Endothelial cell of umbilical vein (primary cell): Measurements from ENCODE around the gene IL10. TPM values are rescaled to one million over a fixed set of nuclear protein-coding genes. Genes with fewer than 3 reads are reported as not detected.

Experiments used
- BruUV-seq: library from RNA; stranded (reverse); fragments of 400-500 nt; replicated peaks from 2 replicates; lab custom pipeline; 2021; lab: Mats Ljungman, UMichigan
- CTCF ChIA-PET: fragments of 300-600, 350-600 bp; sonication (Branson Sonifier 250); formaldehyde crosslinking; loops from one replicate; lab custom pipeline; 2021; ENCODE audit warnings: antibody characterized with exemption, inconsistent platforms; lab: Charles Lee
- POLR2A ChIA-PET: fragments of 300-600, 350-600 bp; sonication (Branson Sonifier 250); formaldehyde crosslinking; loops from one replicate; lab custom pipeline; 2021; ENCODE audit warnings: antibody characterized with exemption, inconsistent platforms; lab: Charles Lee
- DNase-seq: peaks from one replicate; pipeline ENCODE4 v3.0.0-alpha.2; 2011; ENCODE audit warnings: low read depth, low spot score
- FAIRE-seq: peaks from 2 replicates; lab custom pipeline; 2011; peaks lifted over from hg19 to GRCh38; lab: Jason Lieb, UNC
- H2AFZ ChIP-seq: 2 replicates; pipeline ENCODE4 v1.6.0; 2012; ENCODE audit warnings: low read depth, low read length, control low read depth, inconsistent platforms
- H3K27ac ChIP-seq: 2 replicates; pipeline ENCODE4 v1.5.1; 2011; ENCODE audit warnings: low read depth, mild to moderate bottlenecking, control low read depth, low read length, moderate library complexity; ENCODE audit not compliant: insufficient read depth
- H3K27me3 ChIP-seq, 2 experiments: 2 replicates each; pipeline versions ENCODE4 v1.6.0 to v1.6.1; 2011; ENCODE audit warnings: low read length in 2 of 2, mixed read lengths in 1 of 2; ENCODE audit not compliant: control insufficient read depth in 2 of 2, insufficient read depth in 2 of 2
- H3K36me3 ChIP-seq, 2 experiments: 2 replicates in 1 of 2; 3 replicates in 1 of 2; pipeline ENCODE4 v1.5.1; 2011; ENCODE audit warnings: low read length in 2 of 2, mild to moderate bottlenecking in 1 of 2, moderate library complexity in 1 of 2; ENCODE audit not compliant: control insufficient read depth in 2 of 2, insufficient read depth in 2 of 2; ENCODE audit errors: extremely low read depth in 1 of 2
- H3K4me1 ChIP-seq: 3 replicates; pipeline ENCODE4 v1.5.1; 2011; ENCODE audit warnings: mild to moderate bottlenecking, low read length; ENCODE audit not compliant: control insufficient read depth, insufficient read depth; ENCODE audit errors: extremely low read depth
- H3K4me2 ChIP-seq: 2 replicates; pipeline ENCODE4 v1.6.1; 2011; ENCODE audit warnings: low read length, control low read depth, mixed read lengths; ENCODE audit not compliant: insufficient read depth
- H3K4me3 ChIP-seq, 3 experiments: fragments of 200-600 bp in 1 of 3; sonication (generic), shearing (Covaris generic) in 1 of 3; replicated peaks in 1 of 3; 2 replicates each; pipeline ENCODE4 v1.5.1; 2011 to 2016; ENCODE audit warnings: control low read depth in 3 of 3, low read length in 3 of 3, mild to moderate bottlenecking in 2 of 3, inconsistent platforms in 1 of 3, low read depth in 1 of 3, moderate library complexity in 1 of 3; ENCODE audit not compliant: insufficient read depth in 1 of 3
- H3K79me2 ChIP-seq: 2 replicates; pipeline ENCODE4 v1.6.0; 2012; ENCODE audit warnings: low read length, inconsistent platforms; ENCODE audit not compliant: control insufficient read depth, insufficient read depth
- H3K9ac ChIP-seq: replicated peaks from 2 replicates; pipeline ENCODE3; 2011; ENCODE audit warnings: low read length, control low read depth; ENCODE audit not compliant: insufficient read depth; ENCODE audit errors: extremely low read depth
- H3K9me1 ChIP-seq: replicated peaks from 3 replicates; pipeline ENCODE4 v1.6.0; 2011; ENCODE audit warnings: mild to moderate bottlenecking, low read length; ENCODE audit not compliant: control insufficient read depth, insufficient read depth; ENCODE audit errors: extremely low read depth
- H3K9me3 ChIP-seq: replicated peaks from 2 replicates; pipeline ENCODE4 v1.5.1; 2012; ENCODE audit warnings: low read length, inconsistent platforms; ENCODE audit not compliant: control insufficient read depth, insufficient read depth
- H4K20me1 ChIP-seq: replicated peaks from 2 replicates; pipeline ENCODE3; 2011; ENCODE audit warnings: mild to moderate bottlenecking, low read length; ENCODE audit not compliant: control insufficient read depth, insufficient read depth; ENCODE audit errors: extremely low read depth
- EZH2 ChIP-seq: IDR thresholded peaks from 2 replicates; pipeline ENCODE4 v1.6.1; 2012; ENCODE audit warnings: borderline replicate concordance, low read depth, mild to moderate bottlenecking, moderate library complexity, low read length, inconsistent platforms; ENCODE audit not compliant: severe bottlenecking
- FOS ChIP-seq: IDR thresholded peaks from 2 replicates; pipeline ENCODE4 v1.6.1; 2011; ENCODE audit warnings: mild to moderate bottlenecking, low read length, moderate library complexity, borderline replicate concordance; ENCODE audit not compliant: insufficient read depth
- GATA2 ChIP-seq: IDR thresholded peaks from 2 replicates; pipeline ENCODE4 v1.7.0; 2011; ENCODE audit warnings: low read depth, mild to moderate bottlenecking, moderate library complexity, mixed read lengths, low read length; ENCODE audit not compliant: insufficient read length, insufficient read depth
- JUN ChIP-seq: IDR thresholded peaks from 2 replicates; pipeline ENCODE4 v1.6.1; 2011; ENCODE audit warnings: borderline replicate concordance, low read depth; ENCODE audit not compliant: insufficient read length, insufficient read depth
- MYC ChIP-seq: IDR thresholded peaks from one replicate; pipeline ENCODE4 v1.6.1; 2011; ENCODE audit warnings: mild to moderate bottlenecking, low read depth, low read length
- POLR2A ChIP-seq: IDR thresholded peaks from 2 replicates; pipeline ENCODE4 v1.6.1; 2012; ENCODE audit warnings: low read depth, mild to moderate bottlenecking, control low read depth, low read length
- POLR2AphosphoS5 ChIP-seq: IDR thresholded peaks from 2 replicates; pipeline ENCODE4 v1.6.1; 2012; ENCODE audit warnings: low read depth, mild to moderate bottlenecking, control low read depth, low read length, moderate library complexity; ENCODE audit not compliant: insufficient read depth
- dilution Hi-C: fragments of 300-500 bp; cut with MboI; formaldehyde crosslinking; loops from one replicate; pipeline ENCODE4 v1.15.0; 2019; ENCODE audit warnings: low sequenced_read_pairs; ENCODE audit not compliant: extremely low pct_ligation_motif_present
- intact Hi-C: fragments of 100-400 bp; cut with micrococcal nuclease; formaldehyde crosslinking; loops from one replicate; pipeline ENCODE4 v1.10.0; 2022
- polyA plus RNA-seq, 4 experiments: library from polyadenylated mRNA; depleted of rRNA in 3 of 4; stranded (reverse) in 3 of 4; unstranded in 1 of 4; fragments of >200 nt; gene quantifications; 2 replicates each; pipeline versions ENCODE4 v1.2.1 to v1.2.3, GENCODE V29; 2011 to 2012; ENCODE audit warnings: missing spikeins in 1 of 4
- total RNA-seq: library from RNA; stranded (reverse); gene quantifications from 2 replicates; pipeline ENCODE4 v1.2.3, GENCODE V29; 2021
- TF ChIP-seq, protein P1 (sequence below), 2 donors: IDR thresholded peaks; 1 replicate in 1 of 2; 2 replicates in 1 of 2; pipeline ENCODE4 v1.5.1; 2011; ENCODE audit warnings: low read length in 2 of 2, mild to moderate bottlenecking in 2 of 2, moderate library complexity in 2 of 2, control low read depth in 1 of 2, inconsistent platforms in 1 of 2, low read depth in 1 of 2; ENCODE audit not compliant: insufficient read depth in 1 of 2; ENCODE audit errors: extremely low read depth in 1 of 2
- TF ChIP-seq, protein P2 (sequence below): IDR thresholded peaks from 2 replicates; pipeline ENCODE4 v1.6.1; 2011; ENCODE audit not compliant: insufficient read depth, insufficient read length

IL10 gene
- total and polyA plus RNA-seq, 2 donors (not counting 3 experiments of a cell fraction or from before 2014, with no cell fraction given): not detected

DNA sequence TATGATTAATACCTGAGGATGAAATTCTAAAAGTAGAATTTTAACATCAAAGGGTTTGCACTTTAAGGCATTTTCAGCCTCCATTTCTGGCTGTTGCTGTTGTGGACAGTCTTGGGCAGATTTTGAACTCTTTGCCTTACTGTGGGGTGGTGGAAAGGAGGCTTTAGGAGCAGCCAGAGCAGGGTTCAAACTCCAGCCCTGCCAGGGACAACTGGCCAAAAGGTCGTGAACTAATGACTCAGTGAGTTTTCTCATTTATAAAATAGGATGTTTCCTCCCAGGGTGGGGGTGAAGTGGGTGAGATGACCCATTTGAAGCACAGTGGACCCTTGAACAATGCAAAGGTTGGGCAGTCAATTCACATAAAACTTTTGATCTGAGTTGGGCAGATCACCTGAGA, 50.8 kb downstream of the IL10 start:
- DNase-seq: no peak
- peaks cover 6% of the 10 kb centered on the region for H4K20me1 ChIP-seq

More for the DNA sequence above, 50.8 kb downstream of the IL10 start:
- H3K9me3 ChIP-seq: no peaks in the 10 kb centered on the region
- dilution Hi-C loops (no loop called here), intact Hi-C loops (no loop called here)
- no peaks in the 10 kb centered on the region for H3K4me1 ChIP-seq
- H3K36me3 ChIP-seq: no peaks in the 10 kb centered on the region
- POLR2A ChIA-PET: no interaction called here
- TF ChIP-seq, protein P1, sequence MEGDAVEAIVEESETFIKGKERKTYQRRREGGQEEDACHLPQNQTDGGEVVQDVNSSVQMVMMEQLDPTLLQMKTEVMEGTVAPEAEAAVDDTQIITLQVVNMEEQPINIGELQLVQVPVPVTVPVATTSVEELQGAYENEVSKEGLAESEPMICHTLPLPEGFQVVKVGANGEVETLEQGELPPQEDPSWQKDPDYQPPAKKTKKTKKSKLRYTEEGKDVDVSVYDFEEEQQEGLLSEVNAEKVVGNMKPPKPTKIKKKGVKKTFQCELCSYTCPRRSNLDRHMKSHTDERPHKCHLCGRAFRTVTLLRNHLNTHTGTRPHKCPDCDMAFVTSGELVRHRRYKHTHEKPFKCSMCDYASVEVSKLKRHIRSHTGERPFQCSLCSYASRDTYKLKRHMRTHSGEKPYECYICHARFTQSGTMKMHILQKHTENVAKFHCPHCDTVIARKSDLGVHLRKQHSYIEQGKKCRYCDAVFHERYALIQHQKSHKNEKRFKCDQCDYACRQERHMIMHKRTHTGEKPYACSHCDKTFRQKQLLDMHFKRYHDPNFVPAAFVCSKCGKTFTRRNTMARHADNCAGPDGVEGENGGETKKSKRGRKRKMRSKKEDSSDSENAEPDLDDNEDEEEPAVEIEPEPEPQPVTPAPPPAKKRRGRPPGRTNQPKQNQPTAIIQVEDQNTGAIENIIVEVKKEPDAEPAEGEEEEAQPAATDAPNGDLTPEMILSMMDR (IDR thresholded peaks at IDR 0.05; ENCODE audit: extremely low read depth in 1 of 2, insufficient read depth in 1 of 2, low read depth in 1 of 2, low read length in 2 of 2): no peak
- TF ChIP-seq POLR2A: no peak
- TF ChIP-seq EZH2: no peak
- no peak for TF ChIP-seq FOS
- TF ChIP-seq JUN: no peak
- no peak for TF ChIP-seq POLR2AphosphoS5
- no peak for TF ChIP-seq MYC
- TF ChIP-seq, protein P2, sequence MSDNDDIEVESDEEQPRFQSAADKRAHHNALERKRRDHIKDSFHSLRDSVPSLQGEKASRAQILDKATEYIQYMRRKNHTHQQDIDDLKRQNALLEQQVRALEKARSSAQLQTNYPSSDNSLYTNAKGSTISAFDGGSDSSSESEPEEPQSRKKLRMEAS: no peak
- no peak for TF ChIP-seq GATA2
- H3K27me3 ChIP-seq: no peaks in the 10 kb centered on the region
- no peak overlapping the region for H3K27ac ChIP-seq
- H3K9me1 ChIP-seq: no peaks in the 10 kb centered on the region
- no peak overlapping the region for H3K4me3 ChIP-seq
- H3K9ac ChIP-seq: no peak overlapping the region
- no TSS peak for BruUV-seq
- H3K4me2 ChIP-seq: no peak overlapping the region
- FAIRE-seq: no peak
- CTCF ChIA-PET: no interaction called here
- H3K79me2 ChIP-seq: peaks cover 37% of the 10 kb centered on the region
- no peak overlapping the region for H2AFZ ChIP-seq
